Nephron progenitor cell (in vitro differentiated cells): Measurements from ENCODE around the gene PDCD1.
A peak's percentile ranks its signal among the peaks of the same experiment; 100 is the strongest.

ENCODE experiments used
- DNase-seq: peaks from one replicate; pipeline ENCODE4 v3.0.0; 2021
- H3K27ac Mint-ChIP-seq: 2 replicates; pipeline ENCODE4 v1.8.0; 2021; ENCODE audit warnings: mild to moderate bottlenecking, moderate library complexity, mixed read lengths
- H3K27me3 Mint-ChIP-seq: 2 replicates; pipeline ENCODE4 v1.8.0; 2021; ENCODE audit warnings: mild to moderate bottlenecking, low read depth, mixed read lengths; ENCODE audit not compliant: poor library complexity
- H3K36me3 Mint-ChIP-seq: 2 replicates; pipeline ENCODE4 v1.8.0; 2021; ENCODE audit warnings: low read depth, mixed read lengths
- H3K4me1 Mint-ChIP-seq: 2 replicates; pipeline ENCODE4 v1.8.0; 2021; ENCODE audit warnings: mixed read lengths
- H3K4me3 Mint-ChIP-seq: 2 replicates; pipeline ENCODE4 v1.8.0; 2021; ENCODE audit warnings: mild to moderate bottlenecking, moderate library complexity, mixed read lengths
- H3K9me3 Mint-ChIP-seq: 2 replicates; pipeline ENCODE4 v1.8.0; 2021; ENCODE audit warnings: mild to moderate bottlenecking, moderate library complexity, mixed read lengths
- CTCF ChIP-seq: fragments of 200-600 bp; sonication (generic); IDR thresholded peaks from 2 replicates; pipeline ENCODE4 v1.5.0; 2021; ENCODE audit warnings: antibody characterized with exemption

PDCD1 gene

GRCh38 chr2:241860184-241861078, 1.7 kb upstream of the PDCD1 start:
- TF ChIP-seq CTCF: no peak
- peak; percentile 2 for DNase-seq
- Mint-ChIP-seq H3K9me3 (no peaks in the 10 kb centered on the region), H3K4me1 (peaks cover 44% of the 10 kb centered on the region), H3K27me3 (peaks cover 9% of the 10 kb centered on the region), H3K36me3 (no peaks in the 10 kb centered on the region), H3K4me3 (no peak overlapping the region), H3K27ac (no peak overlapping the region)

- no peak overlapping the region for H3K27ac Mint-ChIP-seq
- H3K27me3 Mint-ChIP-seq: peaks cover 9% of the 10 kb centered on the region
- H3K4me1 Mint-ChIP-seq: peaks cover 41% of the 10 kb centered on the region
- H3K4me3 Mint-ChIP-seq: no peak overlapping the region
- TF ChIP-seq CTCF: no peak
- no peaks in the 10 kb centered on the region for H3K9me3 Mint-ChIP-seq
- no peaks in the 10 kb centered on the region for H3K36me3 Mint-ChIP-seq
- peak; percentile 17 for DNase-seq
Measured at GRCh38 chr2:241859436-241860183, 916 bp upstream of the PDCD1 start.

GRCh38 chr2:241859017-241859435, 332 bp upstream of the PDCD1 start:
- Mint-ChIP-seq H3K36me3 (no peaks in the 10 kb centered on the region), H3K27ac (no peak overlapping the region), H3K27me3 (peaks cover 4% of the 10 kb centered on the region), H3K9me3 (no peaks in the 10 kb centered on the region), H3K4me3 (no peak overlapping the region), H3K4me1 (peaks cover 37% of the 10 kb centered on the region)
- DNase-seq: no peak
- TF ChIP-seq CTCF: no peak

- H3K36me3 Mint-ChIP-seq: no peaks in the 10 kb centered on the region
- H3K4me3 Mint-ChIP-seq: no peak overlapping the region
- TF ChIP-seq CTCF: no peak
- peaks cover 4% of the 10 kb centered on the region for H3K27me3 Mint-ChIP-seq
- DNase-seq: peak; percentile 1
- H3K9me3 Mint-ChIP-seq: no peaks in the 10 kb centered on the region
- peaks cover 35% of the 10 kb centered on the region for H3K4me1 Mint-ChIP-seq
- no peak overlapping the region for H3K27ac Mint-ChIP-seq
Measured at GRCh38 chr2:241857572-241858121, 1.0 kb downstream of the PDCD1 start.

- Mint-ChIP-seq H3K36me3 (no peaks in the 10 kb centered on the region), H3K27ac (no peak overlapping the region), H3K27me3 (peaks cover 4% of the 10 kb centered on the region), H3K4me1 (peaks cover 32% of the 10 kb centered on the region), H3K9me3 (no peaks in the 10 kb centered on the region), H3K4me3 (no peak overlapping the region)
- peak; percentile 0 for DNase-seq
- no peak for TF ChIP-seq CTCF
Measured at GRCh38 chr2:241857041-241857541, 1.6 kb downstream of the PDCD1 start.
